NOMO-1 treated with dmso at 0.1 percent for 144 hours (cell line): ENCODE data around the gene PCDHGA8.
"Not testable (repeated sequence)": the region's sequence is repeated elsewhere in the genome, so short reads cannot be mapped to it uniquely, and the experiment has no call there.

Experiments used
- DNase-seq: peaks from one replicate; lab custom pipeline; 2025; ENCODE audit not compliant: unreplicated experiment; lab: John Stamatoyannopoulos, UW

The PCDHGA8 gene

GRCh38 chr5:141392429-141393198, at the start of gene PCDHGA8:
Gene PCDHGA8 (plus strand): TSS chr5:141392633. CDS start chr5:141392814, 181 bp downstream.
- no peak for DNase-seq

GRCh38 chr5:141342773-141343172, 49.7 kb upstream of the PCDHGA8 start:
- DNase-seq, result no peak

GRCh38 chr5:141343242-141343952, 49.0 kb upstream of the PCDHGA8 start, which contains the start of gene PCDHGA3:
Gene PCDHGA3 (plus strand): TSS chr5:141343829. CDS start chr5:141344034, 205 bp downstream.
- no peak for DNase-seq

GRCh38 chr5:141343953-141344463, 48.4 kb upstream of the PCDHGA8 start:
- DNase-seq, result no peak

- no peak for DNase-seq
These were observed 47.1 kb upstream of the PCDHGA8 start for GRCh38 chr5:141345327-141345726.

- not testable (repeated sequence) for DNase-seq
These were observed 46.4 kb upstream of the PCDHGA8 start for GRCh38 chr5:141346017-141346416.

- no peak for DNase-seq
These were observed 42.4 kb upstream of the PCDHGA8 start, which contains the start of gene PCDHGB1 for GRCh38 chr5:141349917-141350619. Gene PCDHGB1 (plus strand): TSS chr5:141350099. CDS start chr5:141350261, 162 bp downstream.

GRCh38 chr5:141351591-141351990, 40.8 kb upstream of the PCDHGA8 start:
- DNase-seq, result no peak

GRCh38 chr5:141354900-141355469, 37.4 kb upstream of the PCDHGA8 start, which contains the start of gene PCDHGA4:
Gene PCDHGA4 (plus strand): TSS chr5:141355021. CDS start chr5:141355108, 87 bp downstream.
- no peak for DNase-seq

GRCh38 chr5:141355641-141356040, 36.8 kb upstream of the PCDHGA8 start:
- DNase-seq, result no peak

- DNase-seq, result no peak
These were observed 36.3 kb upstream of the PCDHGA8 start for GRCh38 chr5:141356133-141356532.

- no peak for DNase-seq
These were observed 35.5 kb upstream of the PCDHGA8 start for GRCh38 chr5:141356950-141357349.

GRCh38 chr5:141359790-141360426, 32.5 kb upstream of the PCDHGA8 start, which contains the start of gene PCDHGB2:
Gene PCDHGB2 (plus strand): TSS chr5:141359994. CDS start chr5:141360136, 142 bp downstream.
- DNase-seq, result peak; percentile 54

GRCh38 chr5:141360685-141361084, 31.7 kb upstream of the PCDHGA8 start:
- no peak for DNase-seq

GRCh38 chr5:141362719-141363118, 29.7 kb upstream of the PCDHGA8 start:
- no peak for DNase-seq

- DNase-seq, result no peak
These were observed 28.3 kb upstream of the PCDHGA8 start, which contains the start of gene PCDHGA5 for GRCh38 chr5:141363952-141364660. Gene PCDHGA5 (plus strand): TSS chr5:141364162. CDS start chr5:141364331, 169 bp downstream.

- DNase-seq, result no peak
These were observed 26.2 kb upstream of the PCDHGA8 start for GRCh38 chr5:141366016-141366896.
